ENCODE data around the gene STYXL1. TPM values are rescaled to one million over a fixed set of nuclear protein-coding genes. Genes with fewer than 3 reads are reported as not detected.
"Not testable (repeated sequence)": the region's sequence is repeated elsewhere in the genome, so short reads cannot be mapped to it uniquely, and the experiment has no call there.

Gene STYXL1
- total RNA-seq, 3 donors from 2014 or later, result 27.5 to 38.3 (median 28.3) TPM

DNA sequence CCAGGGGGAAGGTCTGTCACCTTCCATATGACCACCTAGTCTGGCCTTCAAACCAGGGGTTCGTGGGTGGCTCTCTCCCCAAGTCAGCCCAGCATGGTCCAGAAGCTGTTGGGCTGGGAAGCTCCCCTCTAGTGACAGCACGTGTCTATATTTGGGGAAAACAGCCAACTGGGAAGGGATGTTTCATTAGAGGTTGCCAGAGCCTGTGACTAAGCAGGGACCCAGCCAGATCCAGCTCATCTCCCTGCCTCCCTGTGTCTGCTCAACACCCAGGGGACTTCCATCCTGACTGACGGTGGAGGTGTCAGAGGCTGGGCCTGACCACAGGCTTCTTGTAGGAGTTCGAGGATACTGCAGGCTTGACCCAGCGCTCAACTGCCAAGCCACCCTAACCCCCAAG, 10.5 kb downstream of the STYXL1 start:
- Histone ChIP-seq H3K36me3 (no peaks in the 10 kb centered on the region), H3K9me3 (no peaks in the 10 kb centered on the region), H3K27ac (no peak overlapping the region), H3K27me3 (no peaks in the 10 kb centered on the region), H3K4me1 (no peaks in the 10 kb centered on the region), H3K4me3 (no peak overlapping the region)
- TF ChIP-seq POLR2AphosphoS5 (IDR thresholded peaks at IDR 0.05) (no peak), CTCF (IDR thresholded peaks at IDR 0.05) (no peak), POLR2A (IDR thresholded peaks at IDR 0.05) (no peak)
- no peak for DNase-seq (ENCODE audit: low spot score in 2 of 2)
- intact Hi-C loops (cut with DNase I; ENCODE audit: low total_unique reads), result no loop called here

- no peak for DNase-seq (ENCODE audit: low spot score in 2 of 2)
- TF ChIP-seq POLR2A (IDR thresholded peaks at IDR 0.05), result no peak
- no peak for TF ChIP-seq POLR2AphosphoS5 (IDR thresholded peaks at IDR 0.05)
- no peak for TF ChIP-seq CTCF (IDR thresholded peaks at IDR 0.05)
- H3K27me3 ChIP-seq, result no peaks in the 10 kb centered on the region
- H3K27ac ChIP-seq, result no peak overlapping the region
- no peak overlapping the region for H3K4me3 ChIP-seq
- no peaks in the 10 kb centered on the region for H3K9me3 ChIP-seq
- no peaks in the 10 kb centered on the region for H3K36me3 ChIP-seq
- H3K4me1 ChIP-seq, result no peaks in the 10 kb centered on the region
- intact Hi-C loops (cut with DNase I; ENCODE audit: low total_unique reads), result no loop called here
Observed at GRCh38 chr7:76031964-76032363, 15.8 kb downstream of the STYXL1 start.

DNA sequence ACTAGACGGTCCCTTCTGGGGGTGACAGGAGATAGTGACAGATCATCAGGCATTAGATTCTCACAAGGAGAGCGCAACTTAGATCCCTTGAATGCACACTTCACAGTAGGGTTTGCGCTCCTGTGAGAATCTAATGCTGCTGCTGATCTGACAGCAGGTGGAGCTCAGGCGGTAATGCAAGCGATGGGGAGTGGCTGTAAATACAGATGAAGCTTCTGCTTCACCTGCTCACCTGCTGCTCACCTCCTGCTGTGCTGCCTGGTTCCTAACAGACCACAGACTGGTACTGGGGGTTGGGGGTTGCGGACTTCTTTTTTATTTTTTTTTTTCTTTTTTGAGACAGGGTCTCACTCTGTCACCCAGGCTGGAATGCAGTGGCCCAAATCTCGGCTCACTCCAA, 18.1 kb downstream of the STYXL1 start:
- not testable (repeated sequence) for H3K27me3 ChIP-seq; H3K36me3 ChIP-seq; H3K9me3 ChIP-seq; H3K4me1 ChIP-seq; H3K27ac ChIP-seq; DNase-seq (ENCODE audit: low spot score in 2 of 2); H3K4me3 ChIP-seq
- intact Hi-C loops (cut with DNase I; ENCODE audit: low total_unique reads), result loop anchor here (5.0 kb wide), 1 partner anchor 1303 kb away; no protein-coding TSS in a partner anchor

GRCh38 chr7:76023002-76023401, 24.8 kb downstream of the STYXL1 start:
- intact Hi-C loops (cut with DNase I; ENCODE audit: low total_unique reads), result no loop called here
- Histone ChIP-seq H3K9me3 (no peaks in the 10 kb centered on the region), H3K4me1 (no peaks in the 10 kb centered on the region), H3K4me3 (no peak overlapping the region), H3K27ac (no peak overlapping the region), H3K27me3 (no peaks in the 10 kb centered on the region), H3K36me3 (no peaks in the 10 kb centered on the region)
- DNase-seq (ENCODE audit: low spot score in 2 of 2), result no peak
- TF ChIP-seq CTCF (IDR thresholded peaks at IDR 0.05) (no peak), POLR2AphosphoS5 (IDR thresholded peaks at IDR 0.05) (no peak), POLR2A (IDR thresholded peaks at IDR 0.05) (no peak)

DNA sequence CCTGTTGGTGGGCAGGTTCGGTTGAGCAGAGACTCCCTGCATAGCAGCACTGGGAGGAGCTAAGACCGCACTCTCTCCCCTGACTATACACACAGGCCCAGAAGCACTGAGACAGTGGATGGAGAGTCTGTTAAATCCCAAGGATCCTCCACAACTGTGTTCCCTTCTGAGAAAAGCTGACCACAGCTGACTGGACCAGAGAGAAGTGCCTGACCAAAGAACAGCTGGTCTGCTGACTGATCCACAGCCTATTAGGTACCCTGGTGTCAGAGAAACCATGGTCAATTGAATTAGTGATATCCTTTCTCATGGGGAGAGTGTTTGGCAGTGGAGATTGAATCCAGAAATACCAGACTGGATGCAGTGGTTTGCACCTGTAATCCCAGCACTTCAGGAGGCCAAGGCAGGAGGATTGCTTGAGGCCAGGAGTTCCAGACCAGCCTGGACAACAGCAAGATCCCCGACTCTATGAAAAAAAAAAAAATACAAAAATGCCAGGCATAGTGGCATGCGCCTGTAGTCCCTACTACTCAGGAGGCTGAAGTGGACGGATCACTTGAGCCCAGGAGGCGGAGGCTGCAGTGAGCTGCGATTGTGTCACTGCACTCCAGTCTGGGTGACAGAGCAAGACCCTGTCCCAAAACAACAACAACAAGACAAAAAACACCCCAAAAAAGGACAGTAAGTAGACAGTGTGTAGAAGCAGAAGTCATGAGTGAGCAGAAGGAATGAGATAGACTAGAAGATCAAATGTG, 25.6 kb downstream of the STYXL1 start:
- no peak for DNase-seq (ENCODE audit: low spot score in 2 of 2)
- H3K27ac ChIP-seq, result no peak overlapping the region
- H3K4me3 ChIP-seq, result no peak overlapping the region
- H3K27me3 ChIP-seq, result no peaks in the 10 kb centered on the region
- intact Hi-C loops (cut with DNase I; ENCODE audit: low total_unique reads), result no loop called here
- no peak for TF ChIP-seq CTCF (IDR thresholded peaks at IDR 0.05)
- no peak for TF ChIP-seq POLR2A (IDR thresholded peaks at IDR 0.05)
- TF ChIP-seq POLR2AphosphoS5 (IDR thresholded peaks at IDR 0.05), result no peak
- H3K36me3 ChIP-seq, result no peaks in the 10 kb centered on the region
- no peaks in the 10 kb centered on the region for H3K4me1 ChIP-seq
- no peaks in the 10 kb centered on the region for H3K9me3 ChIP-seq

All from breast epithelium (tissue), 4 donors.